ENCODE data around the gene MFSD6L. TPM values are rescaled to one million over a fixed set of nuclear protein-coding genes. Genes with fewer than 3 reads are reported as not detected.

The MFSD6L gene, protein sequence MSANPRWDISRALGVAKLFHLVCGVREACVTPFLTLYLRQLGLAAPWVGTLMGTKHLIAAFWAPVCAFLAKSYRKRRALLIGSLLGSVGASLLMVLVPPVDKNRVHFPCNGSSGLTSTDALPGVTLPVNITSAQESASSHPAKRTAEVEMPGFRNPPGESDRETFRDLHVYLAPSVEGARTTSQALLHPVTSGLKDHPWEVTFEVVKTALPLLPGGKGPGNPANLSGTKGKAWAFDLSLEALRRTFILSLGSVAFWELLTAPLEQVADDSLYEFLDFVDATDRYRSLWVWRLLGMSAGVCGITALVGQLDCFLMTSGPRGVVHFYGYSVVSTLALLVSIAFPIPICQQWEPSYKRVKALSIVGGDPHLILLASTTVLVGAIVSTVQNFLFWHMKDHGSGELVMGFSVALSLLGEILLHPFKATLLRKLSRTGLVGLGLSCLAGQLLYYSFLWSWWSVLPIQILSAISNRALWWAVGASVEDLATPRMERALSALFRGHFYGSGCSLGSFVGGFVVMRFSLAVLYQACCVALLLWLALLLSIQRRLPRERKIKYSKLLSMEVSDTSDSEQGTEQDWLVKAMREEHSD
- total RNA-seq = not detected in 2 replicates

DNA sequence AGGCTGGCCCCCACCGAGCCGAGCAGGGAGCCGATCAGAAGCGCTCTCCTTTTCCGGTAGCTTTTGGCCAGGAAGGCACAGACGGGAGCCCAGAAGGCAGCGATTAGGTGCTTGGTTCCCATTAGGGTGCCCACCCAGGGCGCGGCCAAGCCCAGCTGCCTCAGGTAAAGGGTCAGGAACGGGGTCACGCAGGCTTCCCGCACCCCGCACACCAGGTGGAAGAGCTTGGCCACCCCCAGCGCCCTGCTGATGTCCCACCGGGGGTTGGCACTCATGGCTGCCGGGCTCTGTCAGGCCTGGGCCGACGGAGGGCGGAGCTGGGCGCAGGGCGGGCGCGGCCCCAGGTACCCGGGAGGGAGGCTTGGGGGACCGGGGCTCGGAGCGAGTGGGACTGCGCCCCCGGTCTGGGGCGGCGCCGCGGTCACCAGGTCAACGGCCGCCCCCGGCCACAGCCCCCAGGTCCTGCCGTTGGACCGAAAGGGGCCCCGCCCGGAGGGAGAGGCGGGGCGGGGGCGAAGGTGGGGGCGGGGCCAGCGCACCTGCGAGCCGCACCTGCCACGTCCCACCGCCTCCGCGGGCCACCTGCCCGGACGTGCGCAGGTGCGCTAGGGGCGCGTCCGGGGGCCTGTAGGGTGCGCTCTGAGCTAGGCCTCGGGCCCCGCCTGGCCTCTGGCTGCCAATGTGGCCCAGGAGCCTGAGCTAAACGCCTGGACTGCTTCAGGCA lies at the start of gene MFSD6L:
Gene MFSD6L (minus strand): TSS at position 520 of the 724 bp plus-strand sequence. CDS start 245 bp downstream, at position 275.

DNA sequence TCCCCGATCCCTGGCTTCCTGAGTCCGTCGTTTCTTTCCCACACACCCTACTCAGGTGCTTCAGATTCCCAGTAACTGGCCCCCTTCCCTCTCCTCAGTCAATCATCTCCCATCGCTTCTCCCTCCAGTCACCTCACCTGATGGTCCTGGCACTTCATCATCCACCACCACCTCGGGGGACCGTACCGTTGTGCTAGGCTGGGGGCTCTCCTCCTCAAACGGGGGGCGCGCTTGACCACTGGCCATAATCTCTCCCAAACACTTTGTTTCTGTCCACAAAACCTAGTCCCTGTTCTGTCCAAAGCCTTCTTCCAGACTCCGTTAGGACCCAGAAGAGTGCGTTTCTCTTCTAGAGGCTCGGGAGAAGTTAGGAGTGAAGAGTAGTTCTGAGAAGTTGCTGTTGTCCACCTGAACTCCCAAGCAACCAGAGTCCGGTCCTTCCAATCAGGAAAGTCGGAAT lies 41.0 kb downstream of the MFSD6L start, which contains the start of gene SPDYE4:
Gene SPDYE4 (minus strand): TSS at position 410 of the 460 bp plus-strand sequence. CDS start 164 bp downstream, at position 246.

Other genes with a start within 250 kb of the MFSD6L start
- gene MYH10, start 168.6 kb downstream of the MFSD6L start, total RNA-seq = 43.0 and 62.6 TPM in 2 replicates
- gene CCDC42, start 54.5 kb downstream of the MFSD6L start, total RNA-seq = 0.13 TPM in 1 of 2 replicates, not detected in the other
- not detected in 2 replicates for gene SPDYE4, start 40.8 kb downstream of the MFSD6L start, total RNA-seq
- gene PIK3R6, start 68.3 kb upstream of the MFSD6L start, total RNA-seq = not detected in 2 replicates
- gene PIK3R5, start 166.3 kb upstream of the MFSD6L start, total RNA-seq = 0.26 TPM in 1 of 2 replicates, not detected in the other
- 0.16 and 0.78 TPM in 2 replicates for gene NTN1, start 222.1 kb upstream of the MFSD6L start, total RNA-seq